GM23338 (cell line): ENCODE data around the gene GAA. TPM values are rescaled to one million over a fixed set of nuclear protein-coding genes. Genes with fewer than 3 reads are reported as not detected.

Experiments
- ATAC-seq: fragments of 200-7000 bp; cut with Tn5 transposase; 3 replicates; pipeline ENCODE4 v1.9.1; 2020
- DNase-seq: peaks from one replicate; pipeline ENCODE4 v3.0.0-alpha.2; 2015; ENCODE audit warnings: low spot score
- H2AFZ ChIP-seq: fragments of 200-600 bp; sonication (generic); 2 replicates; pipeline ENCODE4 v1.8.0; 2016; ENCODE audit warnings: antibody characterized with exemption, mild to moderate bottlenecking, moderate library complexity
- H3F3A ChIP-seq: fragments of 200-600 bp; sonication (generic); replicated peaks from 2 replicates; pipeline ENCODE4 v1.8.0; 2017; ENCODE audit warnings: antibody characterized with exemption, mixed run types, low read depth
- H3K27ac ChIP-seq: fragments of 200-600 bp; sonication (generic); 2 replicates; pipeline ENCODE4 v1.6.1; 2016; ENCODE audit warnings: low read depth
- H3K27me3 ChIP-seq: fragments of 200-600 bp; sonication (generic); 2 replicates; pipeline ENCODE4 v1.8.0; 2016; ENCODE audit warnings: mild to moderate bottlenecking, mixed run types, moderate library complexity; ENCODE audit not compliant: insufficient read depth
- H3K36me3 ChIP-seq: fragments of 200-600 bp; sonication (generic); 2 replicates; pipeline ENCODE4 v1.8.0; 2016; ENCODE audit warnings: mild to moderate bottlenecking; ENCODE audit not compliant: insufficient read depth
- H3K4me1 ChIP-seq: fragments of 200-600 bp; sonication (generic); 2 replicates; pipeline ENCODE4 v1.8.0; 2016; ENCODE audit warnings: mild to moderate bottlenecking, moderate library complexity; ENCODE audit not compliant: insufficient read depth
- H3K4me2 ChIP-seq: fragments of 200-600 bp; sonication (generic); 2 replicates; pipeline ENCODE4 v1.7.1; 2017; ENCODE audit warnings: mixed run types
- H3K4me3 ChIP-seq: fragments of 200-600 bp; sonication (generic); 2 replicates; pipeline ENCODE4 v1.6.1; 2016; ENCODE audit warnings: mixed run types
- H3K79me2 ChIP-seq: fragments of 200-600 bp; sonication (generic); replicated peaks from 2 replicates; pipeline ENCODE4 v1.8.0; 2017; ENCODE audit warnings: mild to moderate bottlenecking; ENCODE audit not compliant: insufficient read depth
- H3K9me2 ChIP-seq: fragments of 200-600 bp; sonication (generic); 2 replicates; pipeline ENCODE4 v1.8.0; 2017; ENCODE audit not compliant: insufficient read depth
- H4K20me1 ChIP-seq: fragments of 200-600 bp; sonication (generic); replicated peaks from 2 replicates; pipeline ENCODE4 v1.8.0; 2017; ENCODE audit warnings: mild to moderate bottlenecking; ENCODE audit not compliant: insufficient read depth
- H3K27ac Mint-ChIP-seq: 2 replicates; pipeline ENCODE4 v1.8.0; 2020; ENCODE audit warnings: inconsistent platforms, mild to moderate bottlenecking, moderate library complexity, mixed read lengths
- H3K27me3 Mint-ChIP-seq: 3 replicates; pipeline ENCODE4 v1.8.0; 2022; ENCODE audit warnings: low read depth, mild to moderate bottlenecking, moderate library complexity, mixed read lengths, inconsistent platforms; ENCODE audit not compliant: insufficient read depth, poor library complexity
- H3K36me3 Mint-ChIP-seq: 3 replicates; pipeline ENCODE4 v1.8.0; 2021; ENCODE audit warnings: low read depth, mild to moderate bottlenecking, inconsistent platforms, moderate library complexity, mixed read lengths
- H3K4me1 Mint-ChIP-seq: 3 replicates; pipeline ENCODE4 v1.8.0; 2020; ENCODE audit warnings: mild to moderate bottlenecking, inconsistent platforms, mixed read lengths
- H3K4me3 Mint-ChIP-seq: 3 replicates; pipeline ENCODE4 v1.8.0; 2021; ENCODE audit warnings: moderate library complexity, mild to moderate bottlenecking, inconsistent platforms, mixed read lengths
- H3K9me3 Mint-ChIP-seq: 3 replicates; pipeline ENCODE4 v1.8.0; 2020; ENCODE audit warnings: moderate library complexity, mild to moderate bottlenecking, inconsistent platforms, mixed read lengths
- CREB1 ChIP-seq: fragments of 250-450 bp; sonication (Bioruptor Pico); IDR thresholded peaks from 2 replicates; pipeline ENCODE4 v1.5.0; 2020; ENCODE audit warnings: low read depth, mild to moderate bottlenecking, moderate library complexity
- CTCF ChIP-seq, 2 experiments: fragments of 200-600 bp in 1 of 2; sonication (generic) in 1 of 2; conservative IDR thresholded peaks; 2 replicates each; pipeline versions ENCODE4 v1.5.1 to v1.6.1; 2016 to 2017; ENCODE audit warnings: antibody characterized with exemption in 2 of 2, low read depth in 2 of 2, mild to moderate bottlenecking in 2 of 2, moderate library complexity in 1 of 2
- ETS1 ChIP-seq: IDR thresholded peaks from 2 replicates; pipeline ENCODE4 v1.6.1; 2016; ENCODE audit warnings: antibody characterized with exemption
- EZH2 ChIP-seq: fragments of 200-600 bp; sonication (generic); IDR thresholded peaks from one replicate; pipeline ENCODE4 v1.8.0; 2017; ENCODE audit warnings: antibody characterized with exemption, mild to moderate bottlenecking, low read depth; ENCODE audit not compliant: unreplicated experiment
- EZH2phosphoT487 ChIP-seq: fragments of 200-600 bp; sonication (generic); IDR thresholded peaks from one replicate; pipeline ENCODE4 v1.8.1; 2018; ENCODE audit warnings: antibody characterized with exemption; ENCODE audit not compliant: unreplicated experiment
- JUNB ChIP-seq: IDR thresholded peaks from one replicate; pipeline ENCODE4 v1.6.1; 2016; ENCODE audit warnings: antibody characterized with exemption; ENCODE audit not compliant: unreplicated experiment
- NANOG ChIP-seq: IDR thresholded peaks from 2 replicates; pipeline ENCODE4 v1.6.1; 2016; ENCODE audit warnings: antibody characterized with exemption, borderline replicate concordance
- POLR2AphosphoS5 ChIP-seq: IDR thresholded peaks from 2 replicates; pipeline ENCODE4 v1.6.1; 2016; ENCODE audit warnings: antibody characterized with exemption, low read depth
- REST ChIP-seq: IDR thresholded peaks from one replicate; pipeline ENCODE4 v1.6.1; 2018; ENCODE audit warnings: antibody characterized with exemption; ENCODE audit not compliant: unreplicated experiment
- STAT1 ChIP-seq: IDR thresholded peaks from one replicate; pipeline ENCODE4 v1.6.1; 2016; ENCODE audit warnings: antibody characterized with exemption; ENCODE audit not compliant: unreplicated experiment
- ZNF114 ChIP-seq: fragments of 250-450 bp; sonication (Bioruptor Pico); IDR thresholded peaks from 2 replicates; pipeline ENCODE4 v1.5.0; 2020; ENCODE audit warnings: mild to moderate bottlenecking, moderate library complexity
- ZNF331 ChIP-seq: fragments of 250-450 bp; sonication (Bioruptor Pico); IDR thresholded peaks from 2 replicates; pipeline ENCODE4 v1.5.0; 2020; ENCODE audit warnings: low read depth, mild to moderate bottlenecking, moderate library complexity
- ZNF462 ChIP-seq: fragments of 250-450 bp; sonication (Bioruptor Pico); IDR thresholded peaks from 2 replicates; pipeline ENCODE4 v1.5.0; 2020; ENCODE audit warnings: mild to moderate bottlenecking, moderate library complexity
- polyA plus RNA-seq: library from polyadenylated mRNA; unstranded; fragments of >200 nt; fragmentation: Nextera tagmentation; extraction: Ambion mirVana; gene quantifications from 2 replicates; pipeline ENCODE4 v1.2.1, GENCODE V29; 2016
- total RNA-seq: library from RNA; depleted of rRNA; stranded (reverse); fragments of >200 nt; shearing (Covaris generic); gene quantifications from 2 replicates; pipeline ENCODE4 v1.2.3, GENCODE V29; 2014

The GAA gene
- total and polyA plus RNA-seq, 2 experiments from 2014 or later: 72.5 to 98.1 TPM

GRCh38 chr17:80089762-80090161 lies 11.6 kb upstream of the GAA start:
- Histone ChIP-seq H3K4me2 (no peak overlapping the region), H3K4me1 (no peaks in the 10 kb centered on the region), H4K20me1 (no peaks in the 10 kb centered on the region), H3F3A (no peaks in the 10 kb centered on the region), H3K9me2 (no peaks in the 10 kb centered on the region), H3K27ac (no peak overlapping the region), H2AFZ (no peak overlapping the region), H3K79me2 (no peaks in the 10 kb centered on the region), H3K27me3 (no peaks in the 10 kb centered on the region), H3K36me3 (no peaks in the 10 kb centered on the region), H3K4me3 (no peak overlapping the region)
- H3K4me3 Mint-ChIP-seq: no peak overlapping the region
- no peak for DNase-seq
- H3K9me3 Mint-ChIP-seq: no peaks in the 10 kb centered on the region
- no peaks in the 10 kb centered on the region for H3K36me3 Mint-ChIP-seq
- H3K4me1 Mint-ChIP-seq: no peaks in the 10 kb centered on the region; the same call in 2 of the 3 replicates
- H3K27me3 Mint-ChIP-seq: peaks cover 4% of the 10 kb centered on the region
- no peak for TF ChIP-seq POLR2AphosphoS5
- TF ChIP-seq NANOG: no peak
- TF ChIP-seq JUNB: no peak
- TF ChIP-seq ZNF331 (CRISPR knock-in tag): no peak
- no peak for TF ChIP-seq STAT1
- TF ChIP-seq EZH2phosphoT487: no peak
- TF ChIP-seq ZNF114: no peak
- no peak for TF ChIP-seq REST
- TF ChIP-seq EZH2: no peak
- no peak for TF ChIP-seq ETS1
- no peak for TF ChIP-seq CTCF (conservative IDR thresholded peaks at IDR 0.05; ENCODE audit: low read depth in 2 of 2)
- TF ChIP-seq CREB1 (CRISPR knock-in tag): no peak
- TF ChIP-seq ZNF462 (CRISPR knock-in tag): no peak
- no peak overlapping the region for H3K27ac Mint-ChIP-seq
- ATAC-seq: no peak
